ENCODE data around the gene FAM81A. TPM values are rescaled to one million over a fixed set of nuclear protein-coding genes. Genes with fewer than 3 reads are reported as not detected.

The FAM81A gene
- polyA plus RNA-seq, 2 of the 4 experiments (the other 2 are of a cell fraction), result 13.1 to 15.1 TPM

GRCh38 chr15:59562448-59563186, 124.6 kb downstream of the FAM81A start:
- TF ChIP-seq CHD2 (IDR thresholded peaks at IDR 0.05; ENCODE audit: low read length, partially characterized antibody) (no peak), CTCF (IDR thresholded peaks at IDR 0.05) (peak; percentile 32; the same call in 2 of the 3 replicates), RAD21 (conservative IDR thresholded peaks at IDR 0.05 in 1 of 2, IDR thresholded peaks at IDR 0.05 in 1 of 2) (peak; percentile 23 to 34; a peak in 2 of 5 replicates), SMC3 (IDR thresholded peaks at IDR 0.05) (0 out of 3 replicates have a peak, but pooled peaks have one; percentile 17)
- DNase-seq (ENCODE audit: low read depth in 1 of 2, low spot score in 1 of 2), result no peak
- peaks cover 21% of the 10 kb centered on the region for H3K9me3 ChIP-seq
- peaks cover 11% of the 10 kb centered on the region for H3K4me1 ChIP-seq
- no peak overlapping the region for H3K4me2 ChIP-seq
- POLR2A ChIA-PET, result no interaction called here
- no peak for FAIRE-seq
- H3K27ac ChIP-seq, result no peak overlapping the region
- no peak for ATAC-seq
- WGBS (ENCODE audit: missing lambda C conversion rate), result 81% methylated on average over 2 of the region's 2 CpGs
- CTCF ChIA-PET, result interaction anchor here (0.9 to 2.5 kb wide), 9 partner anchors 9 to 72 kb away, joined by 3 to 16 read pairs (median 3); no protein-coding TSS in a partner anchor
- H3K4me3 ChIP-seq, result no peak overlapping the region

GRCh38 chr15:59565299-59565698, 127.3 kb downstream of the FAM81A start:
- ChIA-PET CTCF (interaction anchor here (1.2 to 1.4 kb wide), 3 partner anchors 9 to 56 kb away, joined by 3 to 4 read pairs (median 3); no protein-coding TSS in a partner anchor), POLR2A (no interaction called here)
- Histone ChIP-seq H3K4me2 (no peak overlapping the region), H3K9me3 (peaks cover 21% of the 10 kb centered on the region), H3K4me1 (peaks cover 27% of the 10 kb centered on the region), H3K27ac (no peak overlapping the region), H3K4me3 (no peak overlapping the region)
- no peak for ATAC-seq
- FAIRE-seq, result no peak
- TF ChIP-seq HMGXB4 (CRISPR knock-in tag; IDR thresholded peaks at IDR 0.05; ENCODE audit: borderline replicate concordance) (no peak), KDM1A (IDR thresholded peaks at IDR 0.05; ENCODE audit: low read depth) (no peak), EP300 (IDR thresholded peaks at IDR 0.05) (0 out of 5 replicates have a peak, but pooled peaks of 1 of the 2 experiments have one; percentile 5), E2F6 (IDR thresholded peaks at IDR 0.05; ENCODE audit: borderline replicate concordance, low read depth) (no peak), KDM5A (IDR thresholded peaks at IDR 0.05) (no peak)
- no peak for DNase-seq (ENCODE audit: low read depth in 1 of 2, low spot score in 1 of 2)
- 77% methylated on average over 4 of the region's 4 CpGs for WGBS (ENCODE audit: missing lambda C conversion rate)

- no peak for TF ChIP-seq RNF2 (IDR thresholded peaks at IDR 0.05; ENCODE audit: borderline replicate concordance, low read depth)
- TF ChIP-seq EP300 (IDR thresholded peaks at IDR 0.05), result 0 out of 5 replicates have a peak, but pooled peaks of 1 of the 2 experiments have one; percentile 13
- peak; percentile 71 for TF ChIP-seq JUNB (IDR thresholded peaks at IDR 0.05)
- TF ChIP-seq HOXA7 (CRISPR knock-in tag; IDR thresholded peaks at IDR 0.05), result no peak
- peak; percentile 47; the same call in 1 of the 2 replicates for TF ChIP-seq GATA3 (IDR thresholded peaks at IDR 0.05; ENCODE audit: borderline replicate concordance)
- peak; percentile 51 to 58; a peak in 2 of 4 replicates for TF ChIP-seq CEBPB (IDR thresholded peaks at IDR 0.05)
- TF ChIP-seq RCOR1 (IDR thresholded peaks at IDR 0.05; ENCODE audit: low read depth, low read length), result no peak
- 0 out of 5 replicates have a peak, but pooled peaks of 1 of the 2 experiments have one; percentile 33 for TF ChIP-seq JUN (IDR thresholded peaks at IDR 0.05)
- TF ChIP-seq FOSL2 (IDR thresholded peaks at IDR 0.05), result 0 out of 2 replicates have a peak, but pooled peaks have one; percentile 32
- peak; percentile 91 for TF ChIP-seq FOSL2 (CRISPR knock-in tag; IDR thresholded peaks at IDR 0.05)
- Histone ChIP-seq H3K9me3 (peaks cover 21% of the 10 kb centered on the region), H3K4me2 (peak overlapping the region; percentile 40), H3K27ac (peak overlapping the region; percentile 14 to 46; a peak in 2 of 6 replicates), H3K4me3 (no peak overlapping the region), H3K4me1 (peaks cover 37% of the 10 kb centered on the region)
- ChIA-PET POLR2A (interaction anchor here (0.6 to 1.3 kb wide), 2 partner anchors 27 to 195 kb away, joined by 3 to 5 read pairs; partner anchors contain the start of gene MYO1E), CTCF (interaction anchor here (0.5 to 1.3 kb wide), 3 partner anchors 16 to 76 kb away, joined by 3 read pairs; no protein-coding TSS in a partner anchor)
- FAIRE-seq, result no peak
- 14% methylated on average over 1 of the region's 1 CpG for WGBS (ENCODE audit: missing lambda C conversion rate)
- ATAC-seq, result peak; percentile 52 to 64; a peak in 3 of 6 replicates
- peak in 1 of 2 experiments; percentile 72 for DNase-seq (ENCODE audit: low read depth in 1 of 2, low spot score in 1 of 2)
These were observed 129.3 kb downstream of the FAM81A start for GRCh38 chr15:59567324-59567723.
